GM04504 (cell line): ENCODE measurements around the gene NXT1.
"Not testable (repeated sequence)": the region's sequence is repeated elsewhere in the genome, so short reads cannot be mapped to it uniquely, and the experiment has no call there.

ENCODE experiments used
- DNase-seq: peaks from one replicate; pipeline ENCODE4 v3.0.0-alpha.2; 2012; ENCODE audit warnings: low read depth

Gene NXT1

DNA sequence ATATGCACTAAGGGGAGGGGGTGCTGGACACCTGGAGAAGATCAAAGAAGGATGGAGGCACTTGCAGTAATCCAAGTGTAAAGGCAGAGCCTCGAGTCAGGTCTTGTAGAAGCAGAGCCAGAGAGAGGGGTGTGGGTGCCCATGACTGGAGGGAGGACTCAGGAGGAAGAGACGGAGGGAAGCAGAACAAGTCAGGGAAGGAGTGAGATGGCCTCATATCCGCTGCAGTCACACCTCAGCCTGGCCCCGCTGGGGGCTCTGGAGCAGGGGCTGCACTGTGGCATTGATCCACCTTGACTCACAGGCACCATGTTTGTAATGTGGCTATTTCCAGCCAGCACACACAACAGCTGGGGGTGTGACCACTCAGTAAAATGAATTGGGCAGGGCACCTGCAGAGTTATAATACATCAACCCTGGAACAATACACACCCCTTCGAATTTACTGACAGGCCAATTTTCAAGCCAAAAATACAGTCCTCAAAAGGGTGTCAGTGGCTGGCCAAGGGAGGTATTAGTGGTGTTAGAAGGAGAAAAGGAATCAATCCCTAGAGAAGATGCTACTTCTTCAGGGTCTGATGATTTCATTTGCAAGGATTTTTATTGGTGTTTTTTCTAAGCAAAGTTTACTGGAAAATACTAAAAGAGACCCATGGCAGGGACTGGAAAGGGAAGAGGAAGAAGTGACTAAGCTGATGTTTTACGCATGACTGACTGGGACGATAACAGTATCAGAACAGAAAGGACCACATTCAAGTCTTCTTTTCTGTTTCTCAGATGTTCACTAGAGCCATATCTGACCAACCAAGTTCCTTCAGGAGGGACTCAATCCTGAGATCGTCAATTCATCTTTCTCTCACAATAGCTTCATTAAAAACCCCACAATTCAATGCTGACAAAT, 18.9 kb upstream of the NXT1 start:
- no peak for DNase-seq

DNA sequence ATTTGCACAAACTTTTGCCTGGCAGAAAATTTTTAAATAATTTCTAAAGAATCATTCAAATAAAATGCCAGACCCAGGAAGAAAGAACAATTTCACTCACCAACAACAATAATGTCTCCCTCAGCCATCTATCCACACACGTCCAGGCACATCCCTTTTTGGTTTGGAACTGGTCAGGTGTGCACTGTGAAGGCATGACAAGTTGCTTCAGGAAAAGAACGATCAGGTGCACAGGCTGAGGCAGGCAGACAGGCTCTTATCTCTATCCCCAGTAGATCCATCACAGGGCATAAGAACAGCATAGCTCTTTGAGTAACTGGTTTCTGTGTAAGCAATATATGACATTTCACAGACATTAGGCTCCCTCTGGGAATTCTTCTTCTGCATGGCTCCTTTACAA, 18.1 kb upstream of the NXT1 start:
- DNase-seq, result no peak

DNA sequence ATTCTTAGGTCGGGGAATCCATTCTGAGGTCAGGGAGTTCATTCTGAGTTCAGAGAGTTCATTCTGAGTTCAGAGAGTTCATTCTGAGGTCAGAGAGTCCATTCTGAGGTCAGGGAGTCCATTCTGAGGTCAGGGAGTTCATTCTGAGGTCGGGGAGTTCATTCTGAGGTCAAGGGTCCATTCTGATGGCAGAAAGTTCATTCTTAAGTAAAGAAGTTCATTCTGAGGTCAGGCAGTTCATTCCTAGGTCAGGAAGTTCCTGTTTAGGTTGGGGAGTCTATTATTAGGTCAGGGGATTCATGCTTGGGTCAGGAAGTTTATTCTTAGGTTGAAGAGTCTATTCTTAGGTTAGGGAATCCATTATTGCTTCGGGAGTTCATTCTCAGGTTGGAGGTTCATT, 16.5 kb upstream of the NXT1 start:
- DNase-seq, result no peak

DNA sequence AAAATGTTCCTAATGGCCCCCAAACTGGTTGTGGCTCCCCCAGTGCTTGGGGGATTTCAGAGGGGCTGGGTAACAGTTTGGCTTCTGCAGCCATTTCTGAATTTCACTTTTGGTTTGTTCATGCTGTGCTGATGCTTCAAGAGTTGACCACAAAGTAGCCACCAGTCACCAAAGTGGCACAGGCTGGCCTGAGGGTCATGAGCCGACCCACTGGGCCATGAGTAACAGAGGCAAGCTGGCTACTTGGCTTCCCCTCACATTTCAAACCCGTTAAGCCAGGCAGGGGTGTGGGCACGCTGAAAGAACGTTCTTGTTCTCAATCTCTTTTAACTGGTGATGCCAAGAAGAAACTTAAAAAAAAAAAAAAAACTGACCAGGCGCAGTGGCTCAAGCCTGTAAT, 15.1 kb upstream of the NXT1 start:
- no peak for DNase-seq

DNA sequence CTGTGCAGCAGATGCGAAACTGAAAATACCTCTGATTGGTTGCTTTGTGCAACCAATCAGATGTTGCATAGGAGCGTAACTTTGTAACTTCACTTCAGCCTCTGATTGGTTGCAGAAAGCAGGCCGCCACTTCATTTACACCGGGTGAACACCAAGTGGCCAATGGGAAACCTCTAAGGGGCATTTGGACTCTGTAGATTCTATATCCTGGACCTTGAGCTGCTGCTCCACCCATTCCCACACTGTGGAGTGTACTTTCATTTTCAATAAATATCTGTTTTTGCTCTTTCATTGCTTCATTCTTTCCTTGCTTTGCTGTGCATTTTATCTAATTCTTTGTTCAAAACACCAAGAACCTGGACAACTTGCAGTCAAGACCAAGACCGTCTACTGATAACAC, 14.1 kb upstream of the NXT1 start:
- DNase-seq, result no peak

DNA sequence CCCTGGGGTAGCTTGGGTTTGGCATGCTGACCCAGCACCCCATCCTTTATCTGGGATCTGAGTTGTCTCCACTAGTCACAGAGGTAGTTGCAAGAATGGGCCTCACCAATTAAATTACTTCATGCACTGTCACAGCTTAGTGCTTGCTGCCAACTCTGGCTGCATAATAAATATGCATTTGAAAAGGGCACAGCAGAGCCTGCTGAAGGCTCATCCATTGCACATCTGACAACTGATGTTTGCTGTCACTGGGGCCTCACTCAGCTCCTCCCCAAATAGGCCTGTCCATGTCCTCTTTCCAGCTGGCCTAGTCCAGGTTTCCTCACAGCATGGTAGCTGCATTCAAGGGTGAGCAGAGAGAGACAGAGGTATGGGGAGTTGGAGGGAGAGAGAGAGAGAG, 13.3 kb upstream of the NXT1 start:
- no peak for DNase-seq

DNA sequence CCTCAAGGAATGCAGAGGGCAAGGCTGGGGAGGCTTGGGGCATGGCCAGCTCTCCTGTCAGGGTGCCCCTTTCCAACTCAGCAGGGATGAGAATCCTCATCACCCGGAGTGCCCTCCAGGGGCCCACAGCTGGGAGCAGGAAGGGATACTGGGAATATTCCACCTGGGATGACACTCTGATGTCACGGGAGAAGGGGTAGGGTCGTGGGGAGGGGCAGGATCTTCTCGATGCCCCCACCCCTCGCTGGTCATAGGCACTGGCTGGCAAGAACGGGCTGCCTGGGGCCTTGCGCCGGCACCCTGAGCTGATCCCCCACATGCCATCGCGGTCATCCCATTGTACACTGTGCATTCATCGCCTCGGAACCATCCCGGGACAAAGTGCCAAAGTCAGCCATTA, 10.6 kb upstream of the NXT1 start:
- no peak for DNase-seq

DNA sequence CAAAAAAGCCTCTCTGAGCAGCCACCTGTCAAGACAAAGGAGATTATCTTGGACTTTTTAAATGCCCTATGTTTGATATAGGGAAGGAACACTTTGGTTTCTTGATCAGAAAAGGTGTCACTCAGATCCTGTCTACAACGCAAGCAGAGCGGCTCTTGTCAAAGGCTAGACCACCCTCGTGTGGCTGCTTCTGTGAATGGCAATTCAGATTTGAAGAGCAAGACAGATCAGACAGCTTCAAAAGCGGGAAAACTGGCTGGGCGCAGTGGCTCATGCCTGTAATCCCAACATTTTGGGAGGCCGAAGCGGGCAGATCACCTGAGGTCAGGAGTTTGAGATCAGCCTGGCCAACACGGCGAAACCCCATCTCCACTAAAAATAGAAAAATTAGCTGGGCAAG, 10.1 kb upstream of the NXT1 start:
- DNase-seq, result no peak

DNA sequence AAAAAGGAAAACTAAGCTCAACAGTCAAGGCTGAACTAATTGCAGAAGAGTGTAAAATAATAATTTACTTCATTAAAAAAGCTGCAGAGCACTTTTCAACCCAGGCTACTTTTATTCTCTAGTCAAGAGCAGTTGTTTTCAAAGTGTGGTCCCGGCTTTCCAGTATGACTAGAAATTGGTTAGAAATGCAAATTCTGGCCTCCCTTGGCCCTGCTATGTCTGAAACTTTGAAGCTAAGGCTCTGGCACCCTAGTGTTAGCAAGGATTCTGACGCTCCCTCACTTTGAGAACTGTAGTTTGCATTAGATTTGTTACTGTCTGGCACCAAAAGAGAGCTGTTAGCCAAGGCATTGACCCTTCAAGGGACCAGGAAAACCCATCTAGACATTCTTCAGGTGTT, 9.5 kb upstream of the NXT1 start:
- no peak for DNase-seq

DNA sequence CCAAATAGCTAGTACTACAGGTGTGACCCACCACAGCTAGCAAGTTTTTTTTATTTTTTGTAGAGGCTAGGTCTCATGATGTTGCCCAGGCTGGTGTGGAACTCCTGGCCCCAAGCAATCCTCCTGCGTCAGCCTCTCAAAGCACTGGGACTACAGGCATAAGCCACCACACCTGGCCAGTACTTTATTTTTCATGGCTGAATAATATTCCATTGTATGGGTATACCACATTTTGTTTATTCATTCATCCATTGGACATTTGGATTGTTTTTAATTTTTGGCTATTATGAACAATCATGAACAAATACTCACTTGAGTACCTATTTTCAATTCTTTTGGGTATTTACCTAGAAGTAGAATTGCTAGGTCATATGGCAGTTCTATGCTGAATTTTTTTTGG, 7.0 kb upstream of the NXT1 start:
- DNase-seq, result no peak

DNA sequence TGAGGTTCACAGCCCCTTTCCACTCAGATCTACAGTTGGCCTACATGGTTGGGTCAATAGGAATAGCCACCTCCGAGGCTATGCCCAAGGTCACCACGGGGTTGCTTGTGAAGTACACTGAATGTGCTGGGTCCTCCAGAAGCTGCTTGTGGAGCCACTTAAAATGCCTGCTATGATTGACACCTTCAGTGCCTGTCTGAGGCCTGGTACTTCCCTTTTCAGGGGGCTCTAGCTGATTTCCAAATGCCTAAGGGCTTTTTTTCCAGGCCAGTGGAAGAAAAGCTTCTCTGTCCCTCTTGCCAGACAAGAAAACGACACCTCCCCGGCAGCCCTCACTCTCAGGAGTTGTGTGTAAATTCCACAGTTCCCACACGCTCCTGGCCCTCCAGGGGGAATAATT, 6.3 kb upstream of the NXT1 start:
- DNase-seq, result no peak

DNA sequence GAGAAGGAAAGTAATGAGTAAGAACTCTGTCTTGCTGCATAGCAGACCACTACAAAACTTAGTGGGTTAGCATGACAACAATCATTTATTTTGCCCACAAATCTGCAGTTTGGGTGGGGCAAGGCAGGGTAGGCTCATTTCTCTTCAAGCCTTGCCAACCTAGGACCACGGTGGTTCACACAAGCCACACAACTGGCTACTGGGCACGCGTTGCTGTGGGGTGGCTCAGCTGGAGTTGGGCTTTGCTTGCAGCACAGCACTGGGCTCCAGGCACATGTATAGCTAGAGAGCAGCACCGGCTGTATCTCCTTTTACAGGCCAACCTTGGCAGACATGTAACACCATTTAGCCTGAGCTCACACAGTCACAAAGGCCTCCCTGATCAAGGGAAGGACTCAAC, 4.6 kb upstream of the NXT1 start:
- no peak for DNase-seq

DNA sequence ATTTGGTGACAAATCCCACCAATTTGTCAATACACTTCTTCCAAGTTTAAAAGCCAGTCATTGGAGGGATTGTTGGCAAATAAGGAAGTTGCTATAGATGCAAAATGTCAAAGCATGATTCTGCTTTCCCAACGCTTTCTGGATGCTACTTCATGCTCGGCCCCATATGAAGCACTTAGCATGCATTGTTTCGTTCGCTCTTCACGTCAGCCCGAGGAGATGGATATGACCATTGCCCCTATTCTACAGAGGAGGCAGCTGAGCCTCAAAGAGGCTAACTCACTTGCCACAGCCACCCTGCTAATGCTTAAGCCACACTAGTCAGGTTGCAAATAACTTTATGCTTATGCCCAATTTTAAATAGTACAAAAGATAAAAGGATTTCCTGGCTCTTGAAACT, 2.8 kb upstream of the NXT1 start:
- DNase-seq, result no peak

DNA sequence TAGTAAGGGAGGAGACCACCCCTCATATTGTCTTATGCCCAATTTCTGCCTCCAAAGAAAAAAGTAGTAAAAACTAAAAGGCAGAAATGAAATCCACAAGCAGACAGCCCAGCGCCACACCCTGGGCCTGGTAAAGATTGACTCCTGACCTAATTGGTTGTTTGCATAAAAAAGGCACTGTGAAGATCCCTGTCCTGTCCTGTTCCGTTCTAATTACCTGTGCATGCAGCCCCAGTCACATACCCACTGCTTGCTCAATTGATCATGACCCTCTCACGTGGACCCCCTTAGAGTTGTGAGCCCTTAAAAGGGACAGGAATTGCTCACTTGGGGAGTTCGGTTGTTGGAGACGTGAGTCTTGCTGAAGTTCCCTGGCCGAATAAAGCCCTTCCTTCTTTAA, 2.1 kb upstream of the NXT1 start:
- not testable (repeated sequence) for DNase-seq

DNA sequence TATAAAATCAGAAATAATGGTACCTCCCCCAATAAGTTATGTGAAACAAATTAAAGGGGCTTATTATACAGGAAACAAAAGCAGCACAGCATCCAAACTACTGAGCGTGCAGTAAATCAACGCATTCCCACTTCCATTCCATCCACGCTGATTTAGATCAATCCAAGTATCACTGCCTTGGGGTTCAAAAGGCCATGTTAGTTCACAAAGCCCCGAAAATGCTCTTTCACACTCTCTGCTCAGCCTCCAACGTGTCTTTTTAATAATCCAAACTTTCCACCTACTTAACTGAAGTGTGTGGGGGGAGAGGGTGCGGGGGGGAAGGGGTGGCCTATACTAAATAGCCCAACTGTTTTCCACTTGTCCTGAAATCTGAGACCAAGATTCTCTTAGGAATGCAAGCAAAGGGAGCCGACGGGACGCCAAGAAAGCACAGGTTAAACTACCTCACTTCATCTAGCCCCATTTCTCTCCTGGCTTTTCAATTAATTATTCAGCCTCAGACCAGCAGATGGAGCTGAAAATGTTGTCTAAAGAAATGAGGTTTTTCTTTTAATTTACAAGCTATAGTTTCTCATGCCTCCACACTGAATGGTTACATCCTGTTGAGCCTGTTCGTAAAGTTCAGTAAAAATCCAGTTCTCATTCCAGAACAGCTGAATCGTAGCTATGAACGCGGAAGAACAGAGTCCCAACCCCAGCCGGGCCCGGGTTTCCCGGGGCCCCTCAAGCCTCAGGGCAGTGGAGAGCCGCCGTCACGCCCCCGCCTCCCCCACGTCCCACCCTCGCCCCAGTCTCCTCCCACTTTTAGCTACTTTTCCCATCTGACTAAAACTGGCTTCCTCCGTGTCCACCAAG, 1.0 kb upstream of the NXT1 start:
- DNase-seq, result no peak

DNA sequence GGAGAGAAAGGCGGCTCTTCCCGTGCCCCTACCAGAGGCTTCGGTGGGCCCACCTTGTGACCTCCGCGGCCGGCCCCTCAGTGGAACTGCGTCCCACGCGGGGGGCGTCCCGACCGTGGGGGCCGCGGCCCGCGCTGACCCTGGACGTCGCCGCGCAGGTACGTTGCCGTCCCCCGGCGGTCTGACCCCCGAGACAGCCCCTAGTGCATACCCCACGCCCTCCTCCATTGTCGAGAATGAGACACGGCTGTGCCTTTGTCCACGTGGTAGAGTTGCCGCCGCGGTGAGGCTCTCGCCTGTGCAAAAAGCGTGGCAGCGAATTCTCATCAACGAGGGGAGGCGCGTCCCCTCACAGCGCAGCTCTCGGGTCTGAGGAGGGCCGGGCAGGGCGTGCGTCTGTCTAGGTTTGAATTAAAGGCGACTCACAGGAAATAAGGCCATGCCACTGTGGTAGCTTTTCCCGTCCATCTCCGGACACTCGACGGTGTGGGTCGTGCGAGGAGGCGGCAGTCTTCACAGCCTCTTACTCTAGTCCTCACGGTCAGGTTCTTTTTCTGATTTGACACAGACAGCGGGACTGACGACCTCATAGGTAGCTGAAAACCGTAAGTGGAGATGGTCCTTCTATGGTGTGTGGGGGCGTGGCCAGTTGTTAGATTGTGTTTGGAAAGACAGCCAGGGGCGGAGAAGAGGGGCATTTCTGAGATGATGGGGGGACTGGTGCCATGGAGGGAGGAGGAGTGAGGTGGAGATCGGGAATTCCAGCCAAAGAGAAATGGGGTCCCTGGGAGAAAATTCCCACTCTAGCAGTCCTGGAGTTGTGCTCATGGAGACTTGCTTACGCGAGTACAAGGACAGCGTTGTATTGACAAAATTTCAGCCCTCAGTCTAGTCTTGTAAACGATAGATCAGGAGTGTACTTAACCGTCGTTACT, 580 bp downstream of the NXT1 start:
- no peak for DNase-seq

DNA sequence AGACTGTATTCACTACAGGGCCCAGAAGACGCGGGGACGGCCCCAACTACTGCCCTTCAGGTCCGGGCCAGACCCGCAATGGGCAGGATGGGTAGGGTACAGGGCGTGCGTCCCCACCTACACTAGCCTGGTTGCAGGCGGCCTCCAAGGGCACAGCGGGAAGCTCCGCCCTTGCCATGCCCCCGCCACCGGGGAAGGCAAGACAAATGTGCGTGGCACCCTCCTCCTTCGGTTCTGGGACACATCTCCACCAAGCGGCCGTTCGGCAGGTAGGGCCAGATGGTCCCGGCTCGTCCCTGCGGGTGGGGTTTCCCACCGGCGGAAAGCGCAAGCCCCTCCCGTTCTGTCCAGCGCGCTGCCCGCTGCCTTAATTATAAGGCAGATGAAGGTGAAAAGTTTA, 5.6 kb downstream of the NXT1 start:
- DNase-seq, result no peak

DNA sequence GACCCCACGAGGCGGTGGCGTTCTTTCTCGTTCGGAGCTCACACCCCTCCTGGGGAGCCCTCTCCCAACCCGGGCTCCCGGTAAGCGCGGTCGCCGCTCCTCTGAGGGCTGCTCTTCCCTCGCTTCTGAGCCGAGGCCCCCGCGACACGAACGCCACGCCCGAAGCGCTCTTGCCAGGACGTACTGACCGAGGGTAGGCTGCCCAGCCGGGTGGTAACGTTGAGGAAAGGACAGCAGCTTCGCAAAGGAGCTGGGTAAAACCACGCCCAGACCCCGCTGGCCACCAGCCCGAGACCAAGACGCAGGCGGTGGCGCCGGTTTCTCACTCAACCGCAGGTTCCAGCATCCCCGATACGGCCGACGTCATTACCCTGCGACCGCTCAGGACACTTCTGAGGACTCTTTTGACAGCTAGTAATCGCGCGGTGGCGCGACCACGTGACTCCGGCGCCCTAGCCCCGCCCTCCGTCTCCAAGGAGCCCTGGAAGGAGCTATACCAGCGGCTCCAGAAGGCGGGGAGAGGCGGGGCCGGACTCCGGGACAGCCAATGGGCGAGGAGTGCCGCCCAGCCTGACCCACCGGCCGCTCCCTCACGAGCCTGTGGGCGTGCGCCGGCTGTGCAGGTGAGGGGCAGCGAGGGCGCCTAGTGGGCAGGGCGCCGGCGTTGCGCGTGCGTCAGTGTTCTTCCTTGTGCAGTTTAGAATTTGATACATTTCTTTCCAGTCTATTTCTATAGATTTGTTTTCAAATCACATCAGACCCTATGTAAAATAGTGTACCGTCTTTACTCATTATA, 7.4 kb downstream of the NXT1 start:
- DNase-seq, result peak; percentile 99

DNA sequence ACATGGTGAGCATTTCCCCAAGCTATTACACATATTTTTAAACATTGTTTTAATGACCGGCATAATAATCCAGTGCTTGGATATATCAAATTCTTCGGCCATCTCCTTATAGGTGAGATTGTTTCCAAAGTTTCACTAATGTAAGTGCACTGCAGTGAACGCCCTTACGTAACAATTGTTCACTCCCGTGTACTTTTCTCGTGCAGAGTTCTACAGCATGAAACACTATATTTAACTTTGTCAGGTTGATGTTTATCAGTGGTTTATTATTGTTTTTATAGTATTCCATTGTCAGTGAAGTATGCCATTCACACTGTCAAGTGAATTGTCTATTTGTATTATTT, 7.9 kb downstream of the NXT1 start:
- no peak for DNase-seq

DNA sequence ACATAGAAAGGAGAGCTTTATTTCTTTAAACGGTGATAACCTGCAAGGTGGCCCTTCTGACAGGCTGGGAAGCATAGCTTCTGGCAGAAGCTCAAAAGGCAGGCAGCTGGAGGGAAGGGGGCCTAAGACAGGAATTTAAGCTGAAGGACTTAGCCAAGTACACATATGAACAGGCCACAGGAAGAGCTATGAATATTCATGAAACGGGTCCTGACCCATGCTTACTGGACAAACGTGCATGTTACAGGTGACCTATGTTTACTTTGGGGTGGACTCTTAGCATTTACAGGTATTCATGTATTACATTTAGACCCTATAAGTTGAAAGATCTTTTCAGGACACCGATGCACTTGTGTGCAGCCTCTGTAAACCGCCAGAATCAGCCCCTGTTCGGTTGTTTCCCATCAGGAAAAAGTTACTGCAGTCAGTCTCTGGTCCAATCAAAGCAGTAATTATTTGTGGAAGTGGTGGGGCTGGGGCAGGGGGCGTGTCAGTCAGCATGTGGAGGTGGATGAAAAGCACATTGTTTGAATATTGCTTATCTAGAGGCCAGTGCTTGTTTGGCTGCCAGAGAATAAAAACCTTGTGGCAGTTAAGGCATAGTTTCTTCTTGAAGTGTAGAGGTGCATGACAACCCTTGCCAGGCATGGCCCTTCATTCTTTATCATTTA, 8.5 kb downstream of the NXT1 start:
- DNase-seq, result no peak

DNA sequence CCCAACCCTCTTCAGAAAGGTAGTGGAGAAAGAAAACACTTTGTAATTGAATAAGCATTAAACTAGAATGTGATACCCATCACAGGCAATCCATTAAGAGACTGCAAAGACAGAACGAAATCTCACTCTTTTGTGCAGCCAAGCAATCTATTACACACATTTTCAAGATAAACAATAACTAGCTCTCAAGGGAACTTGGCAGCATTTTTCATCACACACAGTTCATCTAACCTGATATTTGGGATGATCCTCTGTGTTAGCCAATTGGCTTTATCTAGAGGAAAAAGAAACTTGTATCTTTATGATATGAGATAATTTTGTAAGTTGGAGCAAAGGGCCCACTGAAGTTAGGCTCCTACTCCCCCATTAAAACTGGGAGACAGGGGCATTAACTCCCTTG, 9.9 kb downstream of the NXT1 start:
- no peak for DNase-seq
